SU-DHL-6 (cell line): ENCODE results near the gene FPGS.

Experiments
- EZH2phosphoT487 ChIP-seq: fragments of 200-600 bp; sonication (generic), shearing (Covaris generic); conservative IDR thresholded peaks from 2 replicates; pipeline ENCODE4 v1.6.1; 2018; ENCODE audit warnings: mild to moderate bottlenecking, antibody characterized with exemption, low read length, moderate library complexity, mixed read lengths
- TF ChIP-seq, protein P1 (sequence below): fragments of 200-600 bp; sonication (generic); IDR thresholded peaks from one replicate; pipeline ENCODE4 v1.5.1; 2017; ENCODE audit warnings: antibody characterized with exemption, mild to moderate bottlenecking, low read length, moderate library complexity; ENCODE audit not compliant: insufficient read depth, poor library complexity, severe bottlenecking

DNA sequence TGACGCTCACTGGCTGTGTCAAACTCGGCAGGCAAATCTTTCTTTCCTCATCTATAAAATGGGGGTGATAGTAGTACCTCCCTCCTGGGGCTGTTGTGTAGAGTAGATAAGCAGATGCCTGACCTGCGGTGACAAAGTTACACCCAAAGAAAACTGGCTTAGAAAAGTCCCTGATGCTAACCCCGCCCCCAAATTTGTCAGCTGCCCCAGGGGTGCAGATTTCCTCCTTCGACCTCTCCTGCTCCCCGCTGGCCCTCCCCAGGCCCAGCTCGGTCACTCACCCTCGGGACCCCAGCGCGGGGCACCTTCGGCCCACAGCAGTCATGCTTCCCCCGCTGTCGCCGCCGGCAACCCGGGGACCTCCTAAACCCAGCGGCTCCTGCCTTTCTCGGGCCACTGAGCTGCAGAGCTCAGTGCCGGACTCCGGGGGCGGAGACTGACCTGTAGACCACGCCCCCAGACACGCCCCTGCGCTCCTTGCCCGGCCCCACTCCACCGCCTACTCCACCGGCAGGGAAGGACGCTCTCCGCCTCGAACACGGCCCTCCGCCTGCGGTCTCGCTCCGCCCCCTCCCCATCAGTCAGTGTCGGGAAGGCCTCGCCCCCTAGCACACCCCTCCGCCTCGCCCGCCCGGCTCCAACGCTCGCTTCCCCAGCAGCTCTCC, 31.6 kb upstream of the FPGS start:
- TF ChIP-seq, protein P1, sequence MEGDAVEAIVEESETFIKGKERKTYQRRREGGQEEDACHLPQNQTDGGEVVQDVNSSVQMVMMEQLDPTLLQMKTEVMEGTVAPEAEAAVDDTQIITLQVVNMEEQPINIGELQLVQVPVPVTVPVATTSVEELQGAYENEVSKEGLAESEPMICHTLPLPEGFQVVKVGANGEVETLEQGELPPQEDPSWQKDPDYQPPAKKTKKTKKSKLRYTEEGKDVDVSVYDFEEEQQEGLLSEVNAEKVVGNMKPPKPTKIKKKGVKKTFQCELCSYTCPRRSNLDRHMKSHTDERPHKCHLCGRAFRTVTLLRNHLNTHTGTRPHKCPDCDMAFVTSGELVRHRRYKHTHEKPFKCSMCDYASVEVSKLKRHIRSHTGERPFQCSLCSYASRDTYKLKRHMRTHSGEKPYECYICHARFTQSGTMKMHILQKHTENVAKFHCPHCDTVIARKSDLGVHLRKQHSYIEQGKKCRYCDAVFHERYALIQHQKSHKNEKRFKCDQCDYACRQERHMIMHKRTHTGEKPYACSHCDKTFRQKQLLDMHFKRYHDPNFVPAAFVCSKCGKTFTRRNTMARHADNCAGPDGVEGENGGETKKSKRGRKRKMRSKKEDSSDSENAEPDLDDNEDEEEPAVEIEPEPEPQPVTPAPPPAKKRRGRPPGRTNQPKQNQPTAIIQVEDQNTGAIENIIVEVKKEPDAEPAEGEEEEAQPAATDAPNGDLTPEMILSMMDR = no peak
- no peak for TF ChIP-seq EZH2phosphoT487
